Activated CD4-positive, alpha-beta memory T cell treated with anti-CD3 and anti-CD28 coated beads, Interleukin-2, amount 10 ng/mL, durations not matched to agents 7 days and 5 days (primary cell): ENCODE measurements around the gene KCNH8. TPM values are rescaled to one million over a fixed set of nuclear protein-coding genes. Genes with fewer than 3 reads are reported as not detected.
"Not testable (repeated sequence)": the region's sequence is repeated elsewhere in the genome, so short reads cannot be mapped to it uniquely, and the experiment has no call there.

Source experiments
- CTCF ChIA-PET: fragments of 350-600 bp; sonication (Branson Sonifier 250); formaldehyde crosslinking; loops from one replicate; lab custom pipeline; 2021; ENCODE audit warnings: antibody characterized with exemption, inconsistent platforms; lab: Charles Lee
- POLR2A ChIA-PET: fragments of 350-600 bp; sonication (Branson Sonifier 250); formaldehyde crosslinking; loops from one replicate; lab custom pipeline; 2021; ENCODE audit warnings: antibody characterized with exemption; lab: Charles Lee
- DNase-seq: peaks from one replicate; pipeline ENCODE4 v3.0.0-alpha.2; 2020
- H3K27ac Mint-ChIP-seq: one replicate; pipeline ENCODE4 v1.8.0; 2021; ENCODE audit warnings: mild to moderate bottlenecking, mixed read lengths
- H3K27me3 Mint-ChIP-seq: one replicate; pipeline ENCODE4 v1.8.0; 2021; ENCODE audit warnings: mixed read lengths
- H3K36me3 Mint-ChIP-seq: one replicate; pipeline ENCODE4 v1.8.0; 2021; ENCODE audit warnings: low read depth, mixed read lengths
- H3K4me1 Mint-ChIP-seq: one replicate; pipeline ENCODE4 v1.8.0; 2021; ENCODE audit warnings: mixed read lengths
- H3K4me3 Mint-ChIP-seq: one replicate; pipeline ENCODE4 v1.8.0; 2021; ENCODE audit warnings: mild to moderate bottlenecking, mixed read lengths
- H3K9me3 Mint-ChIP-seq: one replicate; pipeline ENCODE4 v1.8.0; 2021; ENCODE audit warnings: mixed read lengths
- total RNA-seq, 2 experiments: library from RNA; stranded (reverse); gene quantifications; one replicate each; pipeline ENCODE4 v1.2.3, GENCODE V29; 2021

The KCNH8 gene
- total RNA-seq, 2 experiments from 2014 or later, result not detected

GRCh38 chr3:19199131-19199530 lies 50.8 kb downstream of the KCNH8 start:
- CTCF ChIA-PET, result no interaction called here
- no peaks in the 10 kb centered on the region for H3K36me3 Mint-ChIP-seq

DNA sequence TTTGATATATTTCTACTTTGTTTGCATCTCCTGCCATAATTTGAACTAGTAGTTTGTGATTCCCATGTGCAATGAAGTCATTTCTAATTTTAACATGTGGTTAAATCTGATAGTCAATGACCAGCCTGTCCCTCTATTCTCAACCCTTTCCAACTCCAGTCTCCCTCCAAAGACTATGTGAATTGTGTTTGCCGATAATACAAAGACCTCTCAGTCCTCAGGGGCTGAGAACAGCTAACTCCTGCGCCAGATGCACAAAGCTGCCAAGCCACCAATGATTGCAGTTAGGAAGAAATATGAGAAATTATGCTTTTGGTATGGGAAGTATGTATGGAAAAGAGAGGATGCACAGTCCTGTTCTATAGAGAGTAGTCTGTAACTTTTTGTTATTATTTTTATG lies 54.0 kb downstream of the KCNH8 start:
- ChIA-PET CTCF (no interaction called here), POLR2A (no interaction called here)
- Mint-ChIP-seq H3K27ac (no peak overlapping the region), H3K4me3 (no peak overlapping the region), H3K9me3 (no peaks in the 10 kb centered on the region), H3K36me3 (no peaks in the 10 kb centered on the region), H3K4me1 (no peaks in the 10 kb centered on the region), H3K27me3 (peaks cover 2% of the 10 kb centered on the region)
- DNase-seq, result no peak

More at GRCh38 chr3:19199131-19199530, 50.8 kb downstream of the KCNH8 start:
- Mint-ChIP-seq H3K4me1 (no peaks in the 10 kb centered on the region), H3K27me3 (no peaks in the 10 kb centered on the region), H3K27ac (no peak overlapping the region), H3K9me3 (no peaks in the 10 kb centered on the region), H3K4me3 (no peak overlapping the region)
- POLR2A ChIA-PET, result no interaction called here
- DNase-seq, result no peak

DNA sequence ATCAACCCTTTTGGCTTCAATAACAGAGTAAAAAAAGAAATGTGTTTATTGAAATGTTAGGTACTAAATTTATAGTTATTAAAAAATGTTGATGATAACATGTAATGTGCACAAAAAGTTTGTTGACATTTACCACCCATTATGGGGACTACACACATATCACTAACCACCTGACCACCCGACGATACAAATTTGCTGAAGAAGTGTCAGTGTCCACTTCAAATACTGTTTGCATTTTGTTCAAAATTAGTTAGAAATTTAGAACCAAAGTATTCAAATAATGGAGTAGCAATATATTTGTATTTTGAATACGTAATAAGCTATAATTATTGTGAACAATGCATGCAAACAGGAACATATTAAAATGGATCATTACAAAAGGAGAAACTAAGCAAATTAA lies 54.4 kb downstream of the KCNH8 start:
- ChIA-PET CTCF (no interaction called here), POLR2A (no interaction called here)
- Mint-ChIP-seq H3K4me3 (no peak overlapping the region), H3K36me3 (no peaks in the 10 kb centered on the region), H3K4me1 (no peaks in the 10 kb centered on the region), H3K9me3 (no peaks in the 10 kb centered on the region), H3K27ac (no peak overlapping the region), H3K27me3 (peaks cover 2% of the 10 kb centered on the region)
- no peak for DNase-seq

GRCh38 chr3:19206540-19206939 lies 58.2 kb downstream of the KCNH8 start:
- peaks cover 2% of the 10 kb centered on the region for H3K27me3 Mint-ChIP-seq
- H3K4me3 Mint-ChIP-seq, result no peak overlapping the region
- H3K4me1 Mint-ChIP-seq, result no peaks in the 10 kb centered on the region
- ChIA-PET POLR2A (no interaction called here), CTCF (no interaction called here)
- no peak for DNase-seq
- H3K27ac Mint-ChIP-seq, result no peak overlapping the region
- no peaks in the 10 kb centered on the region for H3K9me3 Mint-ChIP-seq
- no peaks in the 10 kb centered on the region for H3K36me3 Mint-ChIP-seq

- H3K9me3 Mint-ChIP-seq, result no peaks in the 10 kb centered on the region
- H3K4me3 Mint-ChIP-seq, result no peak overlapping the region
- no peak for DNase-seq
- H3K4me1 Mint-ChIP-seq, result no peaks in the 10 kb centered on the region
- POLR2A ChIA-PET, result no interaction called here
- no peaks in the 10 kb centered on the region for H3K27me3 Mint-ChIP-seq
- no peaks in the 10 kb centered on the region for H3K36me3 Mint-ChIP-seq
- CTCF ChIA-PET, result no interaction called here
- H3K27ac Mint-ChIP-seq, result no peak overlapping the region
Measured at GRCh38 chr3:19213603-19214220, 65.4 kb downstream of the KCNH8 start.

DNA sequence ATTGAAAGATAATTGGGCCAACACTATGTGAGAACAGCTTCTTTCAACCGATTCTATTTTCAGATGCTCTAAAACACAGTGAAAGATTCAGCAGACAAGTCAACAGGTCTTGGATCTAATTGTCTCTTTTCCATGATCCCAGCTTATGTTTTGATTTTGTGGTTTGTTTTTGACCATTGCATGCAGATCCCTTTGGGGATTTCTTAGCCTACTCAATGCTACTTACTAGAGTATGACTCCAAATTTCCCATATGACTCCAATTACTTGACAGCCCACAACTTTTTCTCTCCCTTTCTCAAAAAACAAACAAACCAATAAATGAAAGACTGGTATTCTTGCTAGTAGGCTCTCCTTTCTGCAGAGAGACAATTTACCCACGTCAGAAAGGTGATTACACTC lies 67.1 kb downstream of the KCNH8 start:
- no peak overlapping the region for H3K27ac Mint-ChIP-seq
- H3K4me3 Mint-ChIP-seq, result no peak overlapping the region
- no peak for DNase-seq
- no peaks in the 10 kb centered on the region for H3K4me1 Mint-ChIP-seq
- no peaks in the 10 kb centered on the region for H3K9me3 Mint-ChIP-seq
- H3K36me3 Mint-ChIP-seq, result no peaks in the 10 kb centered on the region
- ChIA-PET CTCF (no interaction called here), POLR2A (no interaction called here)
- no peaks in the 10 kb centered on the region for H3K27me3 Mint-ChIP-seq

DNA sequence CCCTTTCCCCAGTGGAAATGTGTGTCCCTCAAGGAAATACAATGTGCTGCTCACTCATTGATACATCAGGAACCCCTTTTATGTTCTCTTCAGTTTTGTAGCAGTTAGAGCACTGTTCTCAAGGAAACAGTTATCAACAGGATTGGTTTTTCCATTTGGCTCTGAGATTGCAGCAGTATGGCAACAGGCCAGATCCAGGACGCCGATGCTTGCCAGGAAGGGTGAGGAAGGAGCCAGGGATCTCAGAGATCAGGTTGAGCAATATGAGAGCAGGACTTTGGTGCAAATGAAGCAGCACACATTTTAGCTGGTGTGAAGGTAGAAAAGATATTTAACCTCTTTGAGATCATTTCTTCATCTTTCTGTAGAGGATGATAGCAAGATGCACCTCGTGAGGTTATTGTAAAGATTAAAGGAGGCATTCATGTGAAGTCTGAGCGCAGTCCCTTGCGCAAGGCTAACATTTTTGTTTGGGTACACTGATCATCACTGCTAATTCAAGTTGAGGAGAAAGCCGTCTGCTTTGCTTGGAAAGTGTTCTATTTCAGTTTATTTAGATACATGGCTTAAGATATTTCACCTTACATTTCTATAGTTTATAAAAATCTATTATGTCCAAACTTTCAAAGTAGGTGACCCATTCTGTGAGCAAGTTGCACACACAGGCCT lies 68.5 kb downstream of the KCNH8 start:
- Mint-ChIP-seq H3K27ac (no peak overlapping the region), H3K36me3 (no peaks in the 10 kb centered on the region), H3K4me1 (no peaks in the 10 kb centered on the region), H3K4me3 (no peak overlapping the region), H3K27me3 (no peaks in the 10 kb centered on the region), H3K9me3 (no peaks in the 10 kb centered on the region)
- ChIA-PET POLR2A (no interaction called here), CTCF (no interaction called here)
- no peak for DNase-seq

DNA sequence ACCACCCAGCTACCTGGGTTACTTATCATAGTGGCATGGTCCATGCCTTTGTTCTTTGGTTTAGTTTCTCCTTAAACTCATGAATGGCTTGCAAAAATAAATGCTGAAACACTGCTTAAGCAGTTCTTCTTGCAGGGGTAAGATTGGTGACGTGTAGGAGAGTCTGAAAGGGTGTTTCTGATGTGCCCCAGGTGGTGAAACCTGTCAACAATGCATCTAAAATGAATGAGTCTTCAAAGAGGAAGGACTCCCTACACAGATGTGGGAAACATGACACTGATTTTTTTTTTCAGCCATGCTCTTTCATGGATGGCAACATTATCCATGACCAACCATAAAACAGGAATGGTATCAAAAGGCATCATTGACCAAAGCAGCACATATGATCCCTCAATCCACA lies 72.0 kb downstream of the KCNH8 start:
- no peak for DNase-seq
- Mint-ChIP-seq H3K4me3 (no peak overlapping the region), H3K27ac (no peak overlapping the region), H3K27me3 (peaks cover 4% of the 10 kb centered on the region), H3K4me1 (no peaks in the 10 kb centered on the region), H3K36me3 (no peaks in the 10 kb centered on the region), H3K9me3 (no peaks in the 10 kb centered on the region)
- POLR2A ChIA-PET, result no interaction called here
- CTCF ChIA-PET, result no interaction called here

GRCh38 chr3:19221081-19221480 lies 72.8 kb downstream of the KCNH8 start:
- H3K4me1 Mint-ChIP-seq, result no peaks in the 10 kb centered on the region
- H3K27me3 Mint-ChIP-seq, result peaks cover 4% of the 10 kb centered on the region
- POLR2A ChIA-PET, result interaction anchor here (1.0 kb wide), 1 partner anchor 27 kb away, joined by 3 read pairs; no protein-coding TSS in a partner anchor
- H3K36me3 Mint-ChIP-seq, result no peaks in the 10 kb centered on the region
- no peak overlapping the region for H3K4me3 Mint-ChIP-seq
- no peak overlapping the region for H3K27ac Mint-ChIP-seq
- DNase-seq, result no peak
- CTCF ChIA-PET, result no interaction called here
- no peaks in the 10 kb centered on the region for H3K9me3 Mint-ChIP-seq

DNA sequence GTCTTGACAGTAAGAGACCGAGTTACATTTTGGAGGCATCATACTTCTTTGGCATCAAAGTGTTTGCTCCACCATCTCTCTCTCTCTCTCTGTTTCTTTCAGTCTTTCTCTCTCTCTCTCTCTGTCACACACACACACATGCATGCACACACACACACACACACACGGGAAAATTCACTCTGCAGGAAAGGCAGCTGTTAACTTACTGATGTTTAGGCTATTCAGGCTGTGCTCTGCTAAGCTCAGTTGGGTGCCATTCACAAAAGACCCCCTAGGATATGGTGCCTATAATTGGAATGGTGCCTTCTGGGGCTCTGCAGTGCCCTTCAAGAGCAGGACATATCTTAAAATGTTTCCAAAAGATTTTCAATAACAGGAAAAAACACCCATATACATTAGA lies 78.2 kb downstream of the KCNH8 start:
- ChIA-PET POLR2A (no interaction called here), CTCF (no interaction called here)
- H3K27ac Mint-ChIP-seq, result no peak overlapping the region
- H3K9me3 Mint-ChIP-seq, result no peaks in the 10 kb centered on the region
- H3K4me3 Mint-ChIP-seq, result no peak overlapping the region
- no peak for DNase-seq
- peaks cover 4% of the 10 kb centered on the region for H3K27me3 Mint-ChIP-seq
- no peaks in the 10 kb centered on the region for H3K4me1 Mint-ChIP-seq
- no peaks in the 10 kb centered on the region for H3K36me3 Mint-ChIP-seq

- ChIA-PET POLR2A (no interaction called here), CTCF (no interaction called here)
- no peak overlapping the region for H3K27ac Mint-ChIP-seq
- DNase-seq, result no peak
- no peak overlapping the region for H3K4me3 Mint-ChIP-seq
- no peaks in the 10 kb centered on the region for H3K36me3 Mint-ChIP-seq
- H3K27me3 Mint-ChIP-seq, result peaks cover 4% of the 10 kb centered on the region
- H3K4me1 Mint-ChIP-seq, result no peaks in the 10 kb centered on the region
- no peaks in the 10 kb centered on the region for H3K9me3 Mint-ChIP-seq
Measured at GRCh38 chr3:19228167-19228566, 79.9 kb downstream of the KCNH8 start.

DNA sequence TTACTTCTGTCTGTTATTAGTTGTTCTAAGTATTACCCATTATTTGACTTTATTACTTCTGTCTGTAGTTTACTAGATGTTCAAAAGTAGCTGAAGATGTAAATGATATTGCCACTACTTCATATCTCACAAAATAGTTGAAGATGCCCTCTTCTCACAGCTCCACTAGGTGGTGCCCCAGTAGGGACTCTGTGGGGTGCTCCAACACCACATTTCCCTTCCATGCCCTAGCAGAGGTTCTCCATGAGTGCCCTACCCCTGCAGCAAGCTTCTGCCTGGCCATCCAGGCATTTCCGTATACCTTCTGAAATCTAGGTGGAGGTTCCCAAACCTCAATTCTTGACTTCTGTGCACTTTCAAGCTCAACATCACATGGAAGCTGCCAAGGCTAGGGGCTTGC lies 80.8 kb downstream of the KCNH8 start:
- no peak for DNase-seq
- no peaks in the 10 kb centered on the region for H3K36me3 Mint-ChIP-seq
- no peak overlapping the region for H3K27ac Mint-ChIP-seq
- no peaks in the 10 kb centered on the region for H3K4me1 Mint-ChIP-seq
- no peaks in the 10 kb centered on the region for H3K9me3 Mint-ChIP-seq
- H3K27me3 Mint-ChIP-seq, result peaks cover 1% of the 10 kb centered on the region
- ChIA-PET CTCF (interaction anchor here (1.1 kb wide), 1 partner anchor 20 kb away, joined by 3 read pairs; no protein-coding TSS in a partner anchor), POLR2A (no interaction called here)
- H3K4me3 Mint-ChIP-seq, result no peak overlapping the region

DNA sequence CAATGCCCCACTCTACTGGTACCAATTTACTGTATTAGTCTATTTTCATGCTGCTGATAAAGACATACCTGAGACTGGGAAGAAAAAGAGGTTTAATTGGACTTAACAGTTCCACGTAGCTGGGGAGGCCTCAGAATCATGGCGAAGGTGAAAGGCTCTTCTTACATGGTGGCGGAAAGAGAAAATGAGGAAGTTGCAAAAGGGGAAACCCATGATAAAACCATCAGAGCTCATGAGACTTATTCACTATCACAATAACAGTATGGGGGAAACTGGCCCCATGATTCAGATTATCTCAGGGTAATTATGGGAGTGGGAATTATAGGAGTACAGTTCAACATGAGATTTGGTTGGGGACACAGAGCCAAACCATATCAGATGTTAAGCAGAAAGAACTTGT lies 81.6 kb downstream of the KCNH8 start:
- H3K36me3 Mint-ChIP-seq, H3K27ac Mint-ChIP-seq, H3K9me3 Mint-ChIP-seq, H3K27me3 Mint-ChIP-seq, H3K4me3 Mint-ChIP-seq, H3K4me1 Mint-ChIP-seq, DNase-seq, CTCF ChIA-PET, POLR2A ChIA-PET: not testable (repeated sequence)
